ENCODE measurements around the gene PPP2R3B.
"Not testable (repeated sequence)": the region's sequence is repeated elsewhere in the genome, so short reads cannot be mapped to it uniquely, and the experiment has no call there.

Gene PPP2R3B

DNA sequence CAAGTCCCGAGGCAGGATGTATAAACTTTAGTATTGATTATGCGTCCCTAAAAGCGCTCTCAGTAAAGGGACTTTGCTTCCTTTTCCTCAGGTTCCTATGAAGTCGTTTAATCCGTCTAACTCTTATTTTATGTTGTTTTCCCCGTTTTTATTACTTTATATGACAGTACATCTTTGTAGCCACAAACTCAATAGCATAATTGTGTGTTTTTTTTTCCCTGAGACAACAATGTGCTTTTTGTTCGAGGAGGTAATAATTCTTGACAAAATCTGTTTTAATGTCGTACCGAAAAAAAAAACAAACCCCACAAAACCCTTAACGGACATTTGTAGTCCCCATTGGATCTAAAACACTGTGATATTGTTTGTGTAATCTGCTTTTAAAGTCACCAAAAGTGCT is 17.9 kb upstream of the PPP2R3B start:
- no peak for DNase-seq

DNA sequence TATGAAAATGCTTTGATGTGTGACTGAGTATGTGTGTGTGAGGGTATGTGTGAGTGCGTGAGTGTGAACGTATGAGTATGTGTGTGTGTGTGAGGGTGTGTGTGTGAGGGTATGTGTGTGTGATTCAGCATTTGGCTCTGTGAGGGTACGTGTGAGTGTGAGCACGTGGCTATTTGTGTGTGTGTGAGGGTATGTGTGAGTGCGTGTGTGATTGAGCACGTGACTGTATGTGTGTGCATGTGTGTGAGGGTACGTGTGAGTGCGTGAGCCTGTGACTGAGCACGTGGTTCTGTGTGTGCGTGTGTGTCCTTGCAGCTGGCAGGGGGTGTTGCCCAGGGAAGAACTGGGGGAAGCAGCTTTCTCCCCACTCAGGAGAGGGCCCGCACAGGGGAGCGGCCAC is 16.1 kb upstream of the PPP2R3B start:
- no peak for DNase-seq

DNA sequence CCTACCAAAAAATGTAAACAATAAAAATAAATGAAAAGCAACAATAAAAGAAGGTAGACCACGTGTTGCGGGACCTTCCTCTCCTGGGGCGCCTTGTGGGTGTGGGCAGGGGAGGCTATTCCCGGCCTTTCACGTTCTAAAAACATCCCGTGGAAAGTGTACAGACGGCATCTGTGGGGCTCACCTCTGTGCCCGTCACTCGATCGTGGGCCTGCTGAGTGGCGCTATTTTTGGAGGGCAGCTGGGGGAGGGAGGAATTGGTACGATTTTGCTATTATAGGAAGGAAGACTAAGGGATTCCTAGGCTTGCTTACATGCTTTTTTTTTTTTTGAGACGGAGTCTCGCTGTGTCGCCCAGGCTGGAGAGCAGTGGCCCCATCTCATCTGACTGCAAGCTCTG is 13.6 kb upstream of the PPP2R3B start:
- DNase-seq, result no peak

DNA sequence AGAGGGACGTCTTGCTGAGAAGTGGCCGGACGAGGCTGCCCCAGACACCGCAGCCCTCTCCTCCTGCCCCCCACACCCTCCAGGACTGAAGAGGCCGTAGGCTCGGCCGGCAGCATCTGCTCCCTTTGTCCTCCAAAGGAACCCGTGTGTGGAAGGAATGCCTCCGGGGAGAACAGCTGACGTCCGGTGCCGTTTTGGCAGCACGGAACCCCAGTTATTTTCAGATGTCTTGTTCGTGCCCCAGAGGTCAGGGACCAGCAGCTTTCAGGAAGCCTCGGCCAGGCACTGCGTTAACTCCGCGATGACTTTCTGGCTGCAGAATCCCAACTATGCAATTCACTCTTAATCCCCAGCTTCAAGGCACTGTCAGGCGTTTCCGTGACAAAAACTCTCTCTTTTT is 10.9 kb upstream of the PPP2R3B start:
- DNase-seq, result no peak

DNA sequence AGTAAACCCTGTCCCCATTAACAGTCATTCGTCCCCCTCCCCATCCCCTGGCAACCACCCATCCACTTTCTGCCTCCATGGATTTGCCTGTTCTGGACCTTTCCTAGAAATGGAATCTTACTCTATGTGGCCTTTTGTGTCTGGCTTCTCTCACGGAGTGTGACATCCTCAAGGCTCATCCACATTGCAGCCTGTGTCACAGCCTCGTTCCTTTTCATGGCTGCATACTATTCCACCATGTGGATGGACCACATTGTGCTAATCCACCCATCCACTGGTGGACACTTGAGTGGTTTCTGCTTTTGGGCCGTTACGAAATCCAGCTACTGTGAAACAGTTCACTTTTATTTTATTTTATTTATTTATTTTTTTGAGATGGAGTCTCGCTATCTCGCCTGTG is 8.1 kb upstream of the PPP2R3B start:
- DNase-seq, result no peak

DNA sequence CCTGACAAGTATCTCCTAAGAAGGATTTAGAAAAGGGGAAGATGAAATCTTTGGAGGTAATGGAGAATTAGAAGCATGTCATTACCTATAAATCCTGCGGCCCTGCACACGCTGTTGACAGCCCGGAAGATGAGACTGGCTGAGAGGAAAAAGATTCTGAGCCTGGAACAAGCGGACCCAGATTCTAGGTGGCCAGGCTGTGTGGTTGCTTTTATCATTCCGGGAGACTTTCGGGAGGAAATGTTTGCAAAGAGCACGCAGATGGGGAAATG is 5.8 kb upstream of the PPP2R3B start:
- DNase-seq, result no peak

DNA sequence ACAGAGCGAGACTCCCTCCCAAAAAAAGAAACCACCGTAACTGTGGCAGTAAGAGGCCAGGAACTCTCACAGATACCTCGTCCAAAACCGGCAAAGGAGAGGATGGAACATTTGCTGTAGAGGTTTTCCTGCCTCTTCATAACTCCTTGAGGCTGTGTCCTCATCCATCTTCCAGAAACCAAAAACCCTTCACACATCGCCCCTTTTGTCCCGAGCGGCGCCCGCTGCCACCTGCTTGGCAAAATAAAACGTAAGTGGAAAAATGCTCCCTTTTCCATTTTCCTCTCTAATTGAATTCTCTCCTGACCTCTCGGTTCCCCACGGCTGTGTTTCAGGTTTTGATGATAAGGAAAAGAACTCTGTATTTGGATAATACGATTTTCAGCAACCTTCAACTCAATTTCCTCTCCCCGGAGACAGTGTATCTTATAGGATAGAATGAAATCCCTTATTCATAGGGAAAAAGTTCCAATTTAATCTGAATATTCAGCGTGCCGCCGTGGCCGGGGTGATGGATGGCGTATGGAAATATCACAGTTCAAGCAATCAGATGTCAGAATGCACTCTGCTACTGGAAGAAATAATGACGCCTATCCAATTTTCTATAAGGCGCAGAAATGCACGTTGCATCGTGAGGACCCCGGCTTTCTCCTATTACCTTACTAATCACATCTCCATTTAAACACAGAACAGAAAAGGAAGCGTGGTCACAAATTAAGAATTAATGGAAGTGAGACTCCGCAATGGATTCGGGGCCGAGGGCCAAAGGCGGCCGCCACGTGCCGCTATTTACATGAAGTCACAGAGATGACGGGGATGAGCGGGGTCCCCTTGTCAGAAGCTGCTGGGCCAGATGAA is 5.2 kb upstream of the PPP2R3B start:
- no peak for DNase-seq

DNA sequence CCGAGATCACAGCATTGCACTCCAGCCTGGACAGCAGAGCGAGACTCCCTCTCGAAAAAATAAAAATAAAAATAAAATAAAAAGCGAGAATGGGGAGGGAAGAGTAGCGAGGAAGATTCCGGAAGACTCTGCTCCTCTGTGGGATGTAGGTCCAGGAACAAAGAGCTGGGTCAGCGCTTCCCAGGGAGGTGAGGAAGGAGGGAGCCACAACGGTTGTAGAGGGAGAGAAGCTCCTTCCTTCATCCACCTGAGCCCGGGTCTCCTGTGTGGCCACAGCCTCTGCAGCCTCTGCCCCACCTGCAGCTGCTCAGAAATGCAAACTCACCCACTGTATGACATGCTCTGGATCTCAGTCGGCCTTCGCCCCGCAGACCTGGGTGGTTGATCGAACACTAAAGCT is 3.8 kb upstream of the PPP2R3B start:
- DNase-seq, result no peak

DNA sequence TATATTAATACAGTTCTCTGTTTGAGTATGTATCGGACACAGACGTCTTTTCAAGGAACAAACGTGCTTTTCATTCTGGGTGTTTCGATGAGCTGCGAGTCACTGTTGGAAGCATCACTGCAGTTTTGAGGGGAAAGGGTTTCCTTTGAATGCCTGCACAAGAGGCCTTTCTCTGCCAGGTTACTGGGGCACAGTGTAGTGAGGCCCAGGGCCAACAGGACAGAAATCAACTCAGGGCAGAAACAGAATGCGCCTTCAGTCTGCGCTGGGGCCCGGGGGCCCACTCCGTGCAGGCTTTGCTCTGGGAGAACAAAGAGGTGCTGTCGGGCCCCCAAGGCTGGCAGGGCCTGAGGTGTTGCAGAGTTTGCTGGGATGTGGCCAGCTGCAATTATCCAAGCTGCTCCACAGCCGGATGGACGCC is 2.3 kb upstream of the PPP2R3B start:
- no peak for DNase-seq

DNA sequence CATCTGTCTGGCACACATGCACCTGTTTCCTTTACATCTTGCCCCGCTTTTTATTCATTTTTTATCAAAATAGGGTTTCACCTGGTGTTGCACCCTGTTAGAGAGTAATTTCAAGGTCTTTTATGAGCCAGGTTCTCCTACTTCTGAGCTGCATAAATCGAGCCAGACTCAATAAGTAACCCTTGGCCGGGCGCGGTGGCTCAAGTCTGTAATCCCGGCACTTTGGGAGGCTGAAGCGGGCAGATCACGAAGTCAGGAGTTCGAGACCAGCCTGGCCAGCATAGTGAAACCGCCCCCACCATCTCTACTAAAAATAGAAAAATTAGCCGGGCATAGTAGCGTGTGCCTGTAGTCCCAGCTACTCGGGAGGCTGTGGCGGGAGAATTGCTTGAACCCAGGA is 1.0 kb upstream of the PPP2R3B start:
- no peak for DNase-seq

DNA sequence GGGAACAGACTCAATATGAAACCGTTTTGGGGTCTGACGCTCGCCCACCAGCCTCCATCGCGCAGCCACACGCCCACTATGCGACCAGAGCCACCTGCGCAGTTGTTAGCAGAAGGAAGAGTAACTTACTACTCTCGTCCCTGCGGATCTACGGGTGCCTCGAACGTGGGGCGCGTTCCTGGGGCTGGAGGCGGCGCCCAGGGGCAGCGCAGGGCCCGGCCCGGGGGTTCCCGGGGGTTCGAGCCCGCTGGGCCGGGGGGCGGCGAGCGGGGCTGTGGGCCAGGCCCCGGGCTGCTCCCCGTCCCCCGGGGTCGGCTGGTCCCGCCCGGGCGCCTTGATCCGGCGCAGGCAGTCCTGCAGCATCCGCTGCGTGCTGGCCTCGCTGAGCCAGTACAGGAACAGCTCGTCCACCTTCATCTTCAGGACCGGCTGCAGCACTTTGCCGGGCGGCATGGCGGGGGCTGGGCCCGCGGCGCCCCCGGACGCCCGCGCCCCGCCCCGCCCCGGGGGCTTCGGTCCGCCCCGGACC is 404 bp downstream of the PPP2R3B start:
- no peak for DNase-seq

DNA sequence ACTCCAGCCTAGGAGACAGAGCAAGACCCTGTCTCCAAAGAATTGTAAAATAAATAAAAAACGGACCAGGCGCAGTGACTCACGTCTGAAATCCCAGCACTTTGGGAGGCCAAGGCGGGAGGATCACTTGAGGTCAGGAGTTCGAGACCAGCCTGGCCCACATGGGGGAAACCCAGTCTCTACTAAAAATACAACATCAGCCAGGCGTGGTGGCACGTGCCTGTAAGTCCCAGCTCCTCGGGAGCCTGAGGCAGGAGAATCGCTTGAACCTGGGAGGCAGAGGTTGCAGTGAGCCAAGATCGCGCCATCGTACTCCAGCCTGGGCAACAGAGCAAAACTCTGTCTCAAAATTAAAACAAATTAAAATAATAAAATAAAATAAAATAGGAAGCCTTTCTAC is 971 bp downstream of the PPP2R3B start:
- not testable (repeated sequence) for DNase-seq

DNA sequence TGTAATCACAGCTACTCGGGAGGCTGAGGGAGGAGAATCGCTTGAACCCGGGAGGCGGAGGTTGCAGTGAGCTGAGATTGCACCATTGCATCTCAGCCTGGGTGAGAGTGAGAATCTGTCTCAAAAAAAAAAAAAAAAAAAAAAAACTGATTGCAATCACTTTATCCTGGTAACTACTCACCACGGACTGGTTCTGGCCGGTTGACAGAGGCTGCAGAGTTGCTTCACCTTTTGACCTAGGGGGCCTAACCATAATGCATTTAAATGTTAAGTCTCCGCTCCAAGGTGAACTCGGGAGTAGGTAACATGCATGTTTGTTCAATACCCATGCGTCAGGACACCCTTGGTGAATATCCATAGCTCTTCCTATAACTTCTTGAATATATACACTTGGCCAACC is 1.8 kb downstream of the PPP2R3B start:
- DNase-seq, result no peak

DNA sequence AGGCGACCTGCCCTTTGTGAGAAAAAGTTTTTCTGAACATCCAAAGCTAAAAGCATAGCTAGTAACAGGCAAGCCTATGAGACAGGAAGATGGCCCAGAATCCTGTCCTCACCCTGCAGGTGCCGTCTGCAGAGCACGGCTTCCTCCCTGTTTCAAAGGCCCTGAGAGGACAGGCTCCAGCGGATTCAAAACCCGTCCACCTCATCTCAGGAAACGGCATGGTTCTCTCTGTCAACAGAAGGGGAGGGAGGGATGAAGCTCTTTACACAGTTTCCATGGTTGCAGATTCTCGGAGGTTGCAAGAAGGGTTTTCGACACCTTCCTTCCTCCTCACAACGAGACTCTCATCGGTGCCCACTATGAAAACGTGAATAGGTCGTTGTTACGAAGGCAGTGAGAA is 8.3 kb downstream of the PPP2R3B start:
- no peak for DNase-seq

DNA sequence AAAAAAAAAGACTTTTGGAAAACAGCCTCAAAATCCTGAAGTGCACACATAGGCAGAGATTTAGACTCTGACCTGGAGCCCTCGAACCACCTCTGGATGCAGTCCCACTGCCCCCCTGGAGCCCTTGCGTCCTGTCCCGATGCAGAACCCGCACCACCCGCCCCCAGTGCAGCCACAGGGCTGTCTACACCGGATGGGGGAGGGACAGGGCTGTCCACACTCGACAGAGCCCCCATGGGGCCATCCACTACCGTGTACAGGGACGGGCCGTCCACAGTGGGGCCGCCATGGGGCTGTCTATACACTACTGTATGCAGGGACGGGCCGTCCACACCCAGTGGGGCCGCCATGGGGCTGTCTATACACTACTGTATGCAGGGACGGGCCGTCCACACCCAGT is 10.5 kb downstream of the PPP2R3B start:
- not testable (repeated sequence) for DNase-seq

DNA sequence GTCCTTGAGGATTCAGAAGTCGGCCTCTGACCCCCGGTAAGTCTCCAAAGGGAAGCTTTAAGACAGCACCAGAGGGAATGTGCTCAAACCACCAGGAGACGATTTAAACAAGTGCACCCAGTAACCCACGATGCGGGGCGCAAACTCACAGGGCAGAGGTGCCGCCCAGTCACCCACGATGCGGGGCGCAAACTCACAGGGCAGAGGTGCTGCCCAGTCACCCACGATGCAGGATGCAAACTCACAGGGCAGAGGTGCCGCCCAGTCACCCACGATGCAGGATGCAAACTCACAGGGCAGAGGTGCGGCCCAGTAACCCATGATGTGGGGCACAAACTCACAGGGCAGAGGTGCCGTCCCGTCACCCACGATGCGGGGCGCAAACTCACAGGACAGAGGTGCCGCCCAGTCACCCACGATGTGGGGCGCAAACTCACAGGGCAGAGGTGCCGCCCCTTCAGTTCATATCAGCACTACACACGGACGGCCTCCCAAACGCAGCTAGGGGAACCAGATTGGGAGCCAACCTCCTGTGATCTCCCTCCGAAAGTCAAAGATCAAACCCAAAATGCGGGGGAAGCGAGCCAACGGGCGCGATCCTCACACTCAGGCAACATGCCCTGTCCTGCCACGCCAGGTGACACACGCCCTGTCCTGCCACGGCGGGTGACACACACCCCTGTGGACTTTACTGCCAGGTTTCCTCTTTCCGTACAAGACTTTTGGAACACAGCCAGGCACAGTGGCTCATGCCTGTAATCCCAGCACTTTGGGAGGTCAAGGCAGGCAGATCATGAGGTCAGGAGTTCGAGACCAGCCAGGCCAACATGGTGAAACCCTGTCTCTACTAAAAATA is 11.3 kb downstream of the PPP2R3B start:
- DNase-seq, result no peak

DNA sequence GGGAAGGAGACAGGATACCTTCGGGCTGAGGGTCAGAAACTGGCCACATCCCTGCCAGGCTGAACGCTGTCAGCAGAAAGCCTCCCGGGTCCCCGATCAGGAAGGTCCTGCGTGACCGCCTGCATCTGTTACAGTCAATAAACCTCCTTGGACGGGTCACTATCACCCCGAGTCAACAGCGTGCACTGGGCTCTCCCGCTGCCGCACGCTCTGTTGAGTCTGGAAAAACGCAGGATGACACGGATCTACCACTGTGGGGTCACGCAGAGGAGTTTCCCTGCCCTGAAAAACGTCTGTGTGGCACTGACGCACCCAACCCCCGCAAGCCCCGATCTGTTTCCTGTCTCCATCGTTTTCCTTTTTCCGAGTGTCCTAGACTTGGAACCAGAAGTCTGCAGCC is 12.1 kb downstream of the PPP2R3B start:
- no peak for DNase-seq

DNA sequence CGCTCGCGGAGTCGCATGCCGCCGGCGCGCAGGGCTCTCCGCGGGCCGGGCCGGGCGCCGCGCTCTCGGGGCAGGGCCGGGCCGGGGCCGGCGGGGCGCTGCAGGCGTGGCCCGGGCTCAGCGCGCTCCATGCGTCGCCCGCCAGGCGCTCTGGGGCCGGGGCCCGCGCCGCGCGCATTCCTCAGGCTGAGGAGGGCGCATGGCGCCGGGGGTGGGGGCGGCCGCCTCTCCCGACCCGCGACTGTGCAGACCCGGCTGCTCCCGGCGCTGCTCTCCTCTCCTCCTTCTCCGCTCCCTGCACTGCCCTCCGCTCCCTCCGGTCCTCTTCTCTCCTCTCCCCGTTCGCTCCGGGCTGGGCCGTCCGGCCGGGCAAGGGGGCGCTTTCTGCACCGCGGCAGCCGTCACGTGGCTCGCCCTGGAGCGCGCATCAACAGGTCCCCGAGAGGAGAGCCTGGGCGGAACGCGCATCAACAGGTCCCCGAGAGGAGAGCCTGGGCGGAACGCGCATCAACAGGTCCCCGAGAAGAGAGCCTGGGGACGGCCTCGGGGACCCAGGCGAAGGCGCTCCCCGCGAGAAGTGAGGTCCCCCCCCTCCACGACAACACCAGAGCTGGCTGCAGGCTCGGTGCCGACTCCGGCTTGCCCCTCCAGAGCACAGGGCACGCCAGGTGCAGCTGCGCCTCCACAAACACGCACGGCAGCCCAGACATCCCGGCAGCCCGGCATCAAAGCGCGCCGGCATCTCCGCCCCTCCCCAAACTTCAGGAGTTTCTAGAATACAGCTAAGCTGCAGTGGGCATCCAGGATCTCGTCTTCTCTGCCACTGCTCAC is 12.9 kb downstream of the PPP2R3B start:
- no peak for DNase-seq

DNA sequence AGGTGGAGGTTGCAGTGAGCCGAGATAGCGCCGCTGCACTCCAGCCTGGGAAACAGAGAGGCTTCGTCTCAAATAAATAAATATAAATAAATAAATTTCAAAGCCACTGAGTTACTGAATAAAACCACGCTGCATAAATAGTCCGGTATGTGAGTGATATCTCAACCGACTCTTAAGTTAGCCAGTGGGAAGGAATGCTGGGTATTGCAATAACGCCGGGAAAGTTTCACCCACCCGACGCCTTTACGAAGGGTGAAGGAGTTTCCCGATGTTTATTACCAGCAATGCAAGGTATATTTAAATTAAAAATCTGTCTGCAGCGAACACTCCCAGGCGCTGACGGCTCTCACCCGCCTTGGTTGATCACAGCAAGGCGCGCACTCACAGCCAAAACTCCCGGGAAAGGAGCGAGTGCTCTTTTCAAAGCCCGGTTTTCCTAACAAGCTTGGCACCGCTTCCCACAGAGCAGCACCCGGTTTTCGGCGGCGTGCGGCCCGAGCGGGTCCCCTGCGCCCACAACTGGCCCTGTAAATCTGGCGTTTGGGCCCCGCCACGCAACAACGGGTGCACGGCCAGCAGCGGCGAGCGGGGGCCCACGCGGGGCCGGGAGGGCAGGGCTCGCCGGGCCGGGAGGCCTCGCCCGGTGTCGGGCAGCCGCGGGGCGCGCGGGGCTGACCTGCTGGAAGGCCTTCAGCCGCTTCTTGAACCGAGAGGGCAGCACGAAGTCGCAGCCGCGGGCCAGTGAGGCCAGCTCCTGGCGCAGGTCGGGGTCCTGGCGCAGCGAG is 13.7 kb downstream of the PPP2R3B start:
- no peak for DNase-seq

DNA sequence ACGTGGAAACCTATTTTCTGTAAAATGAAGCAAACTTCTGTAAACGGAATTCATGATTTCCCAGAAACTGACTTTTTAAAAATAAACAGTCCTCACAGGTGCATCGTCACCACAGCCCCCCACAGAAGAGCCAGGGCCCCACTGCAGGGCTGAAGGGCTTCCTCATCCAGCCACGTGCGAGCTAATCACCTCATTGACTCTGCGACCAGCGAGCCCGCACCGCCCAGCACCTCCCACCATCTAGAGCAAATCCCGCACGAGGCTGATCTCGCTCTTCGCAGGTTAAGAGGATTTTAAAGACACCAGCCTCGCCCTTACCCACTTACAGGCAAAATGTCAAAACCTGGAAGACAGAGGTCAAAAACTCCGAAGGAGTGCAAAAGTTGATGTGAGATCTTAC is 14.8 kb downstream of the PPP2R3B start:
- no peak for DNase-seq

DNA sequence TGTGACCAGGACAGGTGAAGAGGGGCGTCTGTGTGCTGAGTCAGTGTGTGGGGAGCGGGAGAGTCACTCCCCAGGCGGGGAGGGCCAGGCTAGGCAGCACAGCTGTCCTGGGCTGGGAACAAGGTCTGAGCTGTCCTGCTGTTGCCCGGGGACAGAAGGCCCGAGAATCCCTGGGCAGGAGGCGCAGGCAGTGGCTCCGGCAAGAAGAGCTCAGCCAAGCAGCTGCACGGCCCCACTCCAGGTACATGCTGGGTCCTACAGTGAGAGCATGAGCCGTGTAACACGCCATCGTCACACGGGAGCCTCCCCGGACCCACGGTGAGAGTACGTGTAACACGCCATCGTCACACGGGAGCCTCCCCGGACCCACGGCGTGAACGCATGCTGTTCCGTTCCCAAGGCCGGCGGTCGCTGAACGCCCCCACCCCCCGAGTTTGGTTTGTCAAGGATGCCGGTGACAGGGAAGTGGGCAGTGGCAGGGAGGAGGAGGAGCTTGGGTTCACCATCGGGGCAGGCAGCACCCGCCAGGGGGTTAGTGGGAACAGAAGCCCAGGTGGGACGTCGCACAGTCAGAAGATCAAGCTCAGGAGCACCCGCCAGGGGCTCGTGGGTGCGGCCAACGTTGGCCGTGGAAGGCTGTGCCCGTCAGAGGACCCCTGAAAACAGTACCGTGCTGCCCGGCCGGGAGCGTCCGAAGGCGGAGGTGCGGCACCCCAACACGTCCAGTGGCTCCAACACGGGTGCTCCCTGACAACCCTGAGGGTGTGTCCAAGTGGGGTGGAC is 15.6 kb downstream of the PPP2R3B start:
- DNase-seq, result no peak
